Measurements from ENCODE around the gene RELN.

RELN gene

GRCh38 chr7:103632005-103632639 is 357.3 kb downstream of the RELN start:
- no peaks in the 10 kb centered on the region for H3K9me3 ChIP-seq (ENCODE audit: control insufficient read depth, insufficient read depth, low read depth, low read length)
- ChIA-PET POLR2A (no interaction called here), CTCF (no interaction called here)
- H3K4me3 ChIP-seq (ENCODE audit: low read depth, low read length) = no peak overlapping the region
- TF ChIP-seq ZNF768 (tag by site-specific recombination; IDR thresholded peaks at IDR 0.05) (no peak), ZBTB1 (tag by site-specific recombination; IDR thresholded peaks at IDR 0.05) (no peak), MYNN (tag by site-specific recombination; IDR thresholded peaks at IDR 0.05; ENCODE audit: borderline replicate concordance) (no peak), ZNF433 (tag by site-specific recombination; IDR thresholded peaks at IDR 0.05; ENCODE audit: low read depth) (no peak), ATF2 (tag by site-specific recombination; IDR thresholded peaks at IDR 0.05; ENCODE audit: low read depth) (no peak), ZNF394 (tag by site-specific recombination; IDR thresholded peaks at IDR 0.05; ENCODE audit: borderline replicate concordance) (no peak), BCL6B (tag by site-specific recombination; IDR thresholded peaks at IDR 0.05) (no peak), ZBTB26 (tag by site-specific recombination; optimal IDR thresholded peaks at IDR 0.05) (no peak), ZNF670 (tag by site-specific recombination; IDR thresholded peaks at IDR 0.05; ENCODE audit: low read depth) (no peak), ZNF776 (tag by site-specific recombination; IDR thresholded peaks at IDR 0.05; ENCODE audit: borderline replicate concordance) (no peak), ZNF596 (tag by site-specific recombination; IDR thresholded peaks at IDR 0.05) (no peak), ZNF514 (tag by site-specific recombination; IDR thresholded peaks at IDR 0.05) (no peak), AEBP2 (tag by site-specific recombination; IDR thresholded peaks at IDR 0.05; ENCODE audit: borderline replicate concordance) (no peak), SCRT2 (tag by site-specific recombination; IDR thresholded peaks at IDR 0.05) (no peak), ZNF221 (tag by site-specific recombination; IDR thresholded peaks at IDR 0.05; ENCODE audit: borderline replicate concordance) (no peak), GLI2 (tag by site-specific recombination; IDR thresholded peaks at IDR 0.05; ENCODE audit: borderline replicate concordance, low read depth) (no peak), ZNF747 (tag by site-specific recombination; IDR thresholded peaks at IDR 0.05) (no peak)
- H3K4me1 ChIP-seq (ENCODE audit: control insufficient read depth, insufficient read depth, low read length) = no peaks in the 10 kb centered on the region
- H3K36me3 ChIP-seq (ENCODE audit: control insufficient read depth in 2 of 2, insufficient read depth in 1 of 2, low read length in 2 of 2) = no peaks in the 10 kb centered on the region
- H3K27ac ChIP-seq (ENCODE audit: extremely low read depth, low read depth, low read length) = no peak overlapping the region

- Histone ChIP-seq H3K9me3 (ENCODE audit: control insufficient read depth, insufficient read depth, low read depth, low read length) (no peaks in the 10 kb centered on the region), H3K4me3 (ENCODE audit: low read depth, low read length) (no peak overlapping the region), H3K36me3 (ENCODE audit: control insufficient read depth in 2 of 2, insufficient read depth in 1 of 2, low read length in 2 of 2) (no peaks in the 10 kb centered on the region), H3K4me1 (ENCODE audit: control insufficient read depth, insufficient read depth, low read length) (no peaks in the 10 kb centered on the region), H3K27ac (ENCODE audit: extremely low read depth, low read depth, low read length) (no peak overlapping the region)
- no peak for TF ChIP-seq REPIN1 (tag by site-specific recombination; IDR thresholded peaks at IDR 0.05; ENCODE audit: low read depth)
- TF ChIP-seq ZNF169 (tag by site-specific recombination; IDR thresholded peaks at IDR 0.05) = no peak
- no peak for TF ChIP-seq ZNF768 (tag by site-specific recombination; IDR thresholded peaks at IDR 0.05)
- no peak for TF ChIP-seq ZFP69B (tag by site-specific recombination; IDR thresholded peaks at IDR 0.05)
- TF ChIP-seq ZNF433 (tag by site-specific recombination; IDR thresholded peaks at IDR 0.05; ENCODE audit: low read depth) = no peak
- no peak for TF ChIP-seq ZNF274 (IDR thresholded peaks at IDR 0.05; ENCODE audit: low read length)
- TF ChIP-seq ZNF274 (tag by site-specific recombination; IDR thresholded peaks at IDR 0.05; ENCODE audit: borderline replicate concordance) = no peak
- TF ChIP-seq ZNF157 (tag by site-specific recombination; IDR thresholded peaks at IDR 0.05) = no peak
- no peak for TF ChIP-seq ELK4 (IDR thresholded peaks at IDR 0.05; ENCODE audit: borderline replicate concordance, low read depth, low read length)
- TF ChIP-seq BCL6B (tag by site-specific recombination; IDR thresholded peaks at IDR 0.05) = no peak
- CTCF ChIA-PET = interaction anchor here (0.6 kb wide), 1 partner anchor 164 kb away, joined by 3 read pairs; no protein-coding TSS in a partner anchor
- POLR2A ChIA-PET = no interaction called here
Observed at GRCh38 chr7:103630318-103630717, 359.1 kb downstream of the RELN start.

Data from HEK293 (cell line).